ENCODE results near the gene GRIK3.

Gene GRIK3

GRCh38 chr1:36951292-36951750 is 83.0 kb downstream of the GRIK3 start:
- H3K4me3 ChIP-seq (ENCODE audit: low read depth, low read length), result no peak overlapping the region
- no peaks in the 10 kb centered on the region for H3K4me1 ChIP-seq (ENCODE audit: control insufficient read depth, insufficient read depth, low read length)
- POLR2A ChIA-PET, result no interaction called here
- no peak overlapping the region for H3K27ac ChIP-seq (ENCODE audit: extremely low read depth, low read depth, low read length)
- CTCF ChIA-PET, result no interaction called here
- TF ChIP-seq ZNF626 (tag by site-specific recombination; IDR thresholded peaks at IDR 0.05), result no peak
- TF ChIP-seq ZNF747 (tag by site-specific recombination; IDR thresholded peaks at IDR 0.05), result no peak
- TF ChIP-seq ZNF704 (tag by site-specific recombination; IDR thresholded peaks at IDR 0.05), result no peak
- TF ChIP-seq OSR2 (tag by site-specific recombination; IDR thresholded peaks at IDR 0.05), result no peak
- TF ChIP-seq, protein P1, sequence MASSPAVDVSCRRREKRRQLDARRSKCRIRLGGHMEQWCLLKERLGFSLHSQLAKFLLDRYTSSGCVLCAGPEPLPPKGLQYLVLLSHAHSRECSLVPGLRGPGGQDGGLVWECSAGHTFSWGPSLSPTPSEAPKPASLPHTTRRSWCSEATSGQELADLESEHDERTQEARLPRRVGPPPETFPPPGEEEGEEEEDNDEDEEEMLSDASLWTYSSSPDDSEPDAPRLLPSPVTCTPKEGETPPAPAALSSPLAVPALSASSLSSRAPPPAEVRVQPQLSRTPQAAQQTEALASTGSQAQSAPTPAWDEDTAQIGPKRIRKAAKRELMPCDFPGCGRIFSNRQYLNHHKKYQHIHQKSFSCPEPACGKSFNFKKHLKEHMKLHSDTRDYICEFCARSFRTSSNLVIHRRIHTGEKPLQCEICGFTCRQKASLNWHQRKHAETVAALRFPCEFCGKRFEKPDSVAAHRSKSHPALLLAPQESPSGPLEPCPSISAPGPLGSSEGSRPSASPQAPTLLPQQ (tag by site-specific recombination; IDR thresholded peaks at IDR 0.05), result no peak
- no peak for TF ChIP-seq ZNF585B (tag by site-specific recombination; IDR thresholded peaks at IDR 0.05)
- TF ChIP-seq ZNF366 (tag by site-specific recombination; conservative IDR thresholded peaks at IDR 0.05), result no peak
- no peak for TF ChIP-seq ZNF140 (tag by site-specific recombination; IDR thresholded peaks at IDR 0.05)
- no peak for TF ChIP-seq ZBTB1 (tag by site-specific recombination; IDR thresholded peaks at IDR 0.05)
- TF ChIP-seq ZNF664 (tag by site-specific recombination; IDR thresholded peaks at IDR 0.05), result no peak
- no peak for TF ChIP-seq PRDM4 (tag by site-specific recombination; IDR thresholded peaks at IDR 0.05)
- TF ChIP-seq ZNF391 (tag by site-specific recombination; IDR thresholded peaks at IDR 0.05; ENCODE audit: borderline replicate concordance, low read depth), result no peak
- TF ChIP-seq, protein P2, sequence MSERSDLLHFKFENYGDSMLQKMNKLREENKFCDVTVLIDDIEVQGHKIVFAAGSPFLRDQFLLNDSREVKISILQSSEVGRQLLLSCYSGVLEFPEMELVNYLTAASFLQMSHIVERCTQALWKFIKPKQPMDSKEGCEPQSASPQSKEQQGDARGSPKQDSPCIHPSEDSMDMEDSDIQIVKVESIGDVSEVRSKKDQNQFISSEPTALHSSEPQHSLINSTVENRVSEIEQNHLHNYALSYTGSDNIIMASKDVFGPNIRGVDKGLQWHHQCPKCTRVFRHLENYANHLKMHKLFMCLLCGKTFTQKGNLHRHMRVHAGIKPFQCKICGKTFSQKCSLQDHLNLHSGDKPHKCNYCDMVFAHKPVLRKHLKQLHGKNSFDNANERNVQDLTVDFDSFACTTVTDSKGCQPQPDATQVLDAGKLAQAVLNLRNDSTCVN (tag by site-specific recombination; optimal IDR thresholded peaks at IDR 0.05), result no peak
- no peak for TF ChIP-seq ZNF514 (tag by site-specific recombination; IDR thresholded peaks at IDR 0.05)
- TF ChIP-seq, protein P3, sequence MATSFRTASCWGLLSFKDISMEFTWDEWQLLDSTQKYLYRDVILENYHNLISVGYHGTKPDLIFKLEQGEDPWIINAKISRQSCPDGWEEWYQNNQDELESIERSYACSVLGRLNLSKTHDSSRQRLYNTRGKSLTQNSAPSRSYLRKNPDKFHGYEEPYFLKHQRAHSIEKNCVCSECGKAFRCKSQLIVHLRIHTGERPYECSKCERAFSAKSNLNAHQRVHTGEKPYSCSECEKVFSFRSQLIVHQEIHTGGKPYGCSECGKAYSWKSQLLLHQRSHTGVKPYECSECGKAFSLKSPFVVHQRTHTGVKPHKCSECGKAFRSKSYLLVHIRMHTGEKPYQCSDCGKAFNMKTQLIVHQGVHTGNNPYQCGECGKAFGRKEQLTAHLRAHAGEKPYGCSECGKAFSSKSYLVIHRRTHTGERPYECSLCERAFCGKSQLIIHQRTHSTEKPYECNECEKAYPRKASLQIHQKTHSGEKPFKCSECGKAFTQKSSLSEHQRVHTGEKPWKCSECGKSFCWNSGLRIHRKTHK (tag by site-specific recombination; IDR thresholded peaks at IDR 0.05), result no peak
- TF ChIP-seq SCRT1 (tag by site-specific recombination; IDR thresholded peaks at IDR 0.05; ENCODE audit: borderline replicate concordance), result no peak
- TF ChIP-seq ZFP41 (tag by site-specific recombination; IDR thresholded peaks at IDR 0.05; ENCODE audit: borderline replicate concordance), result no peak
- no peak for TF ChIP-seq ZNF37A (tag by site-specific recombination; IDR thresholded peaks at IDR 0.05)
- no peak for TF ChIP-seq MYNN (tag by site-specific recombination; IDR thresholded peaks at IDR 0.05; ENCODE audit: borderline replicate concordance)
- TF ChIP-seq ZNF138 (tag by site-specific recombination; IDR thresholded peaks at IDR 0.05; ENCODE audit: borderline replicate concordance), result no peak
- H3K9me3 ChIP-seq (ENCODE audit: control insufficient read depth, insufficient read depth, low read depth, low read length), result no peaks in the 10 kb centered on the region
- H3K36me3 ChIP-seq (ENCODE audit: control insufficient read depth in 2 of 2, insufficient read depth in 1 of 2, low read length in 2 of 2), result no peaks in the 10 kb centered on the region
